Peyer's patch (tissue), 4 donors: ENCODE results near the gene SPRR3.

ENCODE experiments used
- CTCF ChIP-seq, 6 experiments: fragments of 450-650 bp in 4 of 6; fragments of 200-600 bp in 2 of 6; sonication (generic) in 1 of 6; IDR thresholded peaks; one replicate each; pipeline ENCODE4 v1.5.1; 2017 to 2019; ENCODE audit warnings: antibody characterized with exemption in 6 of 6, mild to moderate bottlenecking in 3 of 6, moderate library complexity in 1 of 6
- POLR2A ChIP-seq, 2 donors: fragments of 450-650 bp; IDR thresholded peaks; one replicate each; pipeline ENCODE4 v1.5.1; 2017; ENCODE audit warnings: antibody characterized with exemption in 2 of 2, mild to moderate bottlenecking in 2 of 2, moderate library complexity in 2 of 2

- TF ChIP-seq POLR2A (IDR thresholded peaks at IDR 0.05) (no peak), CTCF (IDR thresholded peaks at IDR 0.05) (no peak)
These were observed 47.7 kb downstream of the SPRR3 start for GRCh38 chr1:153049211-153049610.
